ENCODE data around the gene ELOVL2. TPM values are rescaled to one million over a fixed set of nuclear protein-coding genes. Genes with fewer than 3 reads are reported as not detected.

ELOVL2 gene
- total and polyA plus RNA-seq, 8 donors = 0.23 to 1.8 TPM; not detected in 6

GRCh38 chr6:11042025-11042749, 1.9 kb downstream of the ELOVL2 start:
- H3K9me3 ChIP-seq = peaks cover 0 to 4% (median 0%) of the 10 kb centered on the region in 4 donors
- no peak for DNase-seq
- TF ChIP-seq EP300 (IDR thresholded peaks at IDR 0.05) = no peak
- no peak for TF ChIP-seq POLR2A (IDR thresholded peaks at IDR 0.05)
- TF ChIP-seq POLR2AphosphoS5 (IDR thresholded peaks at IDR 0.05) = no peak
- TF ChIP-seq, protein P1, sequence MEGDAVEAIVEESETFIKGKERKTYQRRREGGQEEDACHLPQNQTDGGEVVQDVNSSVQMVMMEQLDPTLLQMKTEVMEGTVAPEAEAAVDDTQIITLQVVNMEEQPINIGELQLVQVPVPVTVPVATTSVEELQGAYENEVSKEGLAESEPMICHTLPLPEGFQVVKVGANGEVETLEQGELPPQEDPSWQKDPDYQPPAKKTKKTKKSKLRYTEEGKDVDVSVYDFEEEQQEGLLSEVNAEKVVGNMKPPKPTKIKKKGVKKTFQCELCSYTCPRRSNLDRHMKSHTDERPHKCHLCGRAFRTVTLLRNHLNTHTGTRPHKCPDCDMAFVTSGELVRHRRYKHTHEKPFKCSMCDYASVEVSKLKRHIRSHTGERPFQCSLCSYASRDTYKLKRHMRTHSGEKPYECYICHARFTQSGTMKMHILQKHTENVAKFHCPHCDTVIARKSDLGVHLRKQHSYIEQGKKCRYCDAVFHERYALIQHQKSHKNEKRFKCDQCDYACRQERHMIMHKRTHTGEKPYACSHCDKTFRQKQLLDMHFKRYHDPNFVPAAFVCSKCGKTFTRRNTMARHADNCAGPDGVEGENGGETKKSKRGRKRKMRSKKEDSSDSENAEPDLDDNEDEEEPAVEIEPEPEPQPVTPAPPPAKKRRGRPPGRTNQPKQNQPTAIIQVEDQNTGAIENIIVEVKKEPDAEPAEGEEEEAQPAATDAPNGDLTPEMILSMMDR (IDR thresholded peaks at IDR 0.05) = no peak
- H3K27ac ChIP-seq = no peak overlapping the region
- no peaks in the 10 kb centered on the region for H3K36me3 ChIP-seq
- H3K4me3 ChIP-seq = no peak overlapping the region
- 56 to 68% (median 58%) methylated on average over 10 of the region's 10 CpGs for WGBS, 5 donors
- H3K4me1 ChIP-seq = peaks cover 8 to 15% (median 13%) of the 10 kb centered on the region in 4 donors
- H3K27me3 ChIP-seq = peaks cover 13 to 90% (median 45%) of the 10 kb centered on the region in 3 donors
- intact Hi-C loops (cut with DNase I; ENCODE audit: low total_unique reads) = no loop called here

DNA sequence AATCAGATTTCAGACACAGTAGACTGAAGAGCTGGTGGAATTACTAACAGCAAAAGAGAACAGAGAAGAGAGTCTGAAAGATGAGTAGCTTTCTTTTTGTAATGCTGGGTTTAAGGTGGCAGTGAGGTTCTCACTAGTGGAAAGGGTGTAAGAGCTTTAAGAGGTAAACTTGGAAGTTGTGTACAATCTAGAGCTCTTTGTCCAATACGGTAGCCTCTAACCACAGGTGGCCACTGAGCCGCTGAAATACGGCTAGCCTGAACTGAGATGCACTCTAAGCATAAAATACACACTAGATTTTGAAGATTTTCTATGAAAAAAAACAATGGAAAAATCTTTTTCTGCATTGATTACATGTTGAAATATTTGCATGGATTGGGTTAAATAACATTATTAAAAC, 4.0 kb downstream of the ELOVL2 start:
- intact Hi-C loops (cut with DNase I; ENCODE audit: low total_unique reads) = no loop called here
- Histone ChIP-seq H3K27me3 (peaks cover 13 to 84% (median 31%) of the 10 kb centered on the region in 3 donors), H3K4me3 (no peak overlapping the region), H3K27ac (no peak overlapping the region), H3K9me3 (peaks cover 0 to 4% (median 0%) of the 10 kb centered on the region in 4 donors), H3K36me3 (no peaks in the 10 kb centered on the region), H3K4me1 (peaks cover 8 to 15% (median 13%) of the 10 kb centered on the region in 4 donors)
- no peak for TF ChIP-seq EP300 (IDR thresholded peaks at IDR 0.05)
- TF ChIP-seq POLR2AphosphoS5 (IDR thresholded peaks at IDR 0.05) = no peak
- no peak for TF ChIP-seq POLR2A (IDR thresholded peaks at IDR 0.05)
- TF ChIP-seq, protein P1 (IDR thresholded peaks at IDR 0.05) = no peak
- 58 to 80% (median 71%) methylated on average over 3 of the region's 3 CpGs for WGBS, 5 donors
- DNase-seq = no peak

GRCh38 chr6:11039040-11039439, 5.1 kb downstream of the ELOVL2 start:
- Histone ChIP-seq H3K4me1 (peaks cover 7% of the 10 kb centered on the region in 4 donors), H3K27me3 (peaks cover 5 to 79% (median 21%) of the 10 kb centered on the region in 3 donors), H3K27ac (no peak overlapping the region), H3K9me3 (no peaks in the 10 kb centered on the region), H3K4me3 (no peak overlapping the region), H3K36me3 (no peaks in the 10 kb centered on the region)
- intact Hi-C loops (cut with DNase I; ENCODE audit: low total_unique reads) = no loop called here
- no peak for TF ChIP-seq EP300 (IDR thresholded peaks at IDR 0.05)
- TF ChIP-seq, protein P1 (IDR thresholded peaks at IDR 0.05) = no peak
- TF ChIP-seq POLR2A (IDR thresholded peaks at IDR 0.05) = no peak
- no peak for TF ChIP-seq POLR2AphosphoS5 (IDR thresholded peaks at IDR 0.05)
- no peak for DNase-seq
- 28 to 65% (median 48%) methylated on average over 1 of the region's 1 CpG for WGBS, 5 donors

- WGBS, 5 donors = 18 to 51% (median 33%) methylated on average over 2 of the region's 2 CpGs
- intact Hi-C loops (cut with DNase I; ENCODE audit: low total_unique reads) = no loop called here
- Histone ChIP-seq H3K27ac (no peak overlapping the region), H3K4me1 (no peaks in the 10 kb centered on the region), H3K27me3 (peaks cover 0 to 58% (median 3%) of the 10 kb centered on the region in 3 donors), H3K36me3 (no peaks in the 10 kb centered on the region), H3K9me3 (no peaks in the 10 kb centered on the region), H3K4me3 (no peak overlapping the region)
- TF ChIP-seq, protein P1 (IDR thresholded peaks at IDR 0.05) = no peak
- TF ChIP-seq POLR2A (IDR thresholded peaks at IDR 0.05) (no peak), EP300 (IDR thresholded peaks at IDR 0.05) (no peak), POLR2AphosphoS5 (IDR thresholded peaks at IDR 0.05) (no peak)
- no peak for DNase-seq
These were observed 7.1 kb downstream of the ELOVL2 start for GRCh38 chr6:11036977-11037430.

All from stomach (tissue), 9 donors.